Smooth muscle cell (in vitro differentiated cells): ENCODE data around the gene RAB11FIP4. TPM values are rescaled to one million over a fixed set of nuclear protein-coding genes. Genes with fewer than 3 reads are reported as not detected.

ENCODE experiments used
- DNase-seq: peaks from one replicate; lab custom pipeline; 2025; ENCODE audit not compliant: unreplicated experiment; lab: John Stamatoyannopoulos, UW
- H2AFZ ChIP-seq: fragments of 200-600 bp; sonication (generic); 2 replicates; pipeline ENCODE4 v1.6.0; 2016; ENCODE audit warnings: antibody characterized with exemption, low read depth, mild to moderate bottlenecking
- H3F3A ChIP-seq: fragments of 200-600 bp; sonication (generic); 2 replicates; pipeline ENCODE4 v1.6.0; 2017; ENCODE audit warnings: antibody characterized with exemption, low read depth
- H3K27ac ChIP-seq: fragments of 200-600 bp; sonication (generic); 2 replicates; pipeline ENCODE4 v1.5.1; 2016; ENCODE audit warnings: low read depth, mild to moderate bottlenecking
- H3K27me3 ChIP-seq: fragments of 200-600 bp; sonication (generic); 2 replicates; pipeline ENCODE4 v1.6.1; 2016; ENCODE audit warnings: low read depth, mild to moderate bottlenecking
- H3K36me3 ChIP-seq: fragments of 200-600 bp; sonication (generic); 2 replicates; pipeline ENCODE4 v1.5.1; 2016; ENCODE audit warnings: low read depth
- H3K4me1 ChIP-seq: fragments of 200-600 bp; sonication (generic); 2 replicates; pipeline ENCODE4 v1.5.1; 2016; ENCODE audit warnings: low read depth
- H3K4me2 ChIP-seq: fragments of 200-600 bp; sonication (generic); 2 replicates; pipeline ENCODE4 v1.6.0; 2016; ENCODE audit warnings: mild to moderate bottlenecking
- H3K4me3 ChIP-seq: fragments of 200-600 bp; sonication (generic); 2 replicates; pipeline ENCODE4 v1.5.1; 2016; ENCODE audit warnings: mild to moderate bottlenecking
- H3K79me2 ChIP-seq: fragments of 200-600 bp; sonication (generic); 2 replicates; pipeline ENCODE4 v1.6.0; 2016; ENCODE audit warnings: low read depth, mild to moderate bottlenecking
- H3K9ac ChIP-seq: fragments of 200-600 bp; sonication (generic); 2 replicates; pipeline ENCODE4 v1.6.0; 2016; ENCODE audit warnings: low read depth
- H3K9me3 ChIP-seq: fragments of 200-600 bp; sonication (generic); replicated peaks from 2 replicates; pipeline ENCODE4 v1.5.1; 2016; ENCODE audit warnings: low read depth
- H4K20me1 ChIP-seq: fragments of 200-600 bp; sonication (generic); 2 replicates; pipeline ENCODE4 v1.6.0; 2016; ENCODE audit warnings: low read depth
- CTCF ChIP-seq: fragments of 200-600 bp; sonication (generic); IDR thresholded peaks from 2 replicates; pipeline ENCODE4 v1.5.1; 2017; ENCODE audit warnings: borderline replicate concordance, mild to moderate bottlenecking, antibody characterized with exemption; ENCODE audit not compliant: insufficient read depth, poor library complexity, severe bottlenecking
- WGBS: methylation state at CpG from one replicate; pipeline ENCODE4 v1.1.7; 2016; ENCODE audit warnings: low lambda C conversion rate; 5-methylcytosine and 5-hydroxymethylcytosine counted together
- polyA plus RNA-seq: library from polyadenylated mRNA; unstranded; fragments of >200 nt; fragmentation: Nextera tagmentation; extraction: Ambion mirVana; gene quantifications from 2 replicates; pipeline ENCODE4 v1.2.1, GENCODE V29; 2016
- total RNA-seq: library from RNA; depleted of rRNA; stranded (reverse); fragments of >200 nt; gene quantifications from 2 replicates; pipeline ENCODE4 v1.2.3, GENCODE V29; 2014

RAB11FIP4 gene
- total and polyA plus RNA-seq, 2 experiments from 2014 or later: 0.42 to 2.9 TPM

GRCh38 chr17:31369266-31369665, 22.2 kb upstream of the RAB11FIP4 start:
- Histone ChIP-seq H3K9ac (no peak overlapping the region), H3F3A (peaks cover 8% of the 10 kb centered on the region), H3K36me3 (peaks cover 4% of the 10 kb centered on the region), H2AFZ (no peak overlapping the region), H3K27me3 (no peaks in the 10 kb centered on the region), H3K9me3 (no peaks in the 10 kb centered on the region), H3K4me2 (no peak overlapping the region), H3K4me3 (no peak overlapping the region), H3K27ac (no peak overlapping the region), H4K20me1 (peaks cover 7% of the 10 kb centered on the region), H3K79me2 (no peaks in the 10 kb centered on the region), H3K4me1 (no peaks in the 10 kb centered on the region)
- TF ChIP-seq CTCF: no peak
- no peak for DNase-seq

GRCh38 chr17:31371511-31372097, 19.9 kb upstream of the RAB11FIP4 start:
- no peaks in the 10 kb centered on the region for H3K9me3 ChIP-seq
- H2AFZ ChIP-seq: no peak overlapping the region
- DNase-seq: no peak
- no peak for TF ChIP-seq CTCF
- no peak overlapping the region for H3K27ac ChIP-seq
- H3K9ac ChIP-seq: no peak overlapping the region
- H3K4me1 ChIP-seq: no peaks in the 10 kb centered on the region
- no peak overlapping the region for H3K4me3 ChIP-seq
- H3K36me3 ChIP-seq: no peaks in the 10 kb centered on the region
- no peaks in the 10 kb centered on the region for H3K79me2 ChIP-seq
- peaks cover 7% of the 10 kb centered on the region for H4K20me1 ChIP-seq
- no peak overlapping the region for H3K4me2 ChIP-seq
- 87% methylated on average over 4 of the region's 4 CpGs for WGBS
- no peaks in the 10 kb centered on the region for H3K27me3 ChIP-seq
- peaks cover 8% of the 10 kb centered on the region for H3F3A ChIP-seq

GRCh38 chr17:31373150-31374093, 18.1 kb upstream of the RAB11FIP4 start:
- 99% methylated on average over 10 of the region's 10 CpGs for WGBS
- no peaks in the 10 kb centered on the region for H3K4me1 ChIP-seq
- no peaks in the 10 kb centered on the region for H3K79me2 ChIP-seq
- H3K27ac ChIP-seq: no peak overlapping the region
- H4K20me1 ChIP-seq: no peaks in the 10 kb centered on the region
- H3K4me3 ChIP-seq: no peak overlapping the region
- peak; percentile 49 for TF ChIP-seq CTCF
- H3F3A ChIP-seq: peaks cover 4% of the 10 kb centered on the region
- H3K27me3 ChIP-seq: no peaks in the 10 kb centered on the region
- no peak overlapping the region for H3K4me2 ChIP-seq
- no peak for DNase-seq
- no peaks in the 10 kb centered on the region for H3K36me3 ChIP-seq
- no peaks in the 10 kb centered on the region for H3K9me3 ChIP-seq
- no peak overlapping the region for H2AFZ ChIP-seq
- H3K9ac ChIP-seq: no peak overlapping the region
